SK-N-SH treated with all-trans-retinoic acid at 6 μM for 48 hours (cell line): ENCODE results near the gene MYRF.

Source experiments
- ATAC-seq: fragments of 200-7000 bp; cut with Tn5 transposase; 3 replicates; pipeline ENCODE4 v1.9.1; 2020; ENCODE audit warnings: mild to moderate bottlenecking, moderate library complexity
- ARNTL ChIP-seq: fragments of 450-650 bp; formaldehyde crosslinking; IDR thresholded peaks from 2 replicates; pipeline ENCODE4 v1.5.0; 2020; ENCODE audit warnings: low read depth, mild to moderate bottlenecking, moderate library complexity, borderline replicate concordance
- ESRRG ChIP-seq: fragments of 250-450 bp; sonication (Bioruptor Pico); IDR thresholded peaks from 2 replicates; pipeline ENCODE4 v1.6.1; 2021; ENCODE audit warnings: mild to moderate bottlenecking
- GLIS3 ChIP-seq: fragments of 250-450 bp; sonication (Bioruptor Pico); IDR thresholded peaks from 2 replicates; pipeline ENCODE4 v1.5.0; 2020; ENCODE audit warnings: mild to moderate bottlenecking, moderate library complexity
- OSR1 ChIP-seq: fragments of 250-450 bp; sonication (Bioruptor Pico); IDR thresholded peaks from 2 replicates; pipeline ENCODE4 v1.8.0; 2022; ENCODE audit warnings: moderate library complexity, mild to moderate bottlenecking, inconsistent platforms
- PPARA ChIP-seq: fragments of 250-450 bp; sonication (Bioruptor Pico); IDR thresholded peaks from 2 replicates; pipeline ENCODE4 v1.5.0; 2020; ENCODE audit warnings: mild to moderate bottlenecking, borderline replicate concordance
- RARB ChIP-seq: fragments of 250-450 bp; sonication (Bioruptor Pico); IDR thresholded peaks from 2 replicates; pipeline ENCODE4 v1.8.0; 2021; ENCODE audit warnings: mild to moderate bottlenecking, moderate library complexity
- SNAI2 ChIP-seq: fragments of 250-450 bp; sonication (Bioruptor Pico); IDR thresholded peaks from 2 replicates; pipeline ENCODE4 v1.5.0; 2020; ENCODE audit warnings: mild to moderate bottlenecking, moderate library complexity
- TCF4 ChIP-seq: fragments of 250-450 bp; sonication (Bioruptor Pico); IDR thresholded peaks from 2 replicates; pipeline ENCODE4 v1.8.0; 2021; ENCODE audit warnings: mild to moderate bottlenecking, moderate library complexity, borderline replicate concordance
- TOX ChIP-seq: fragments of 250-450 bp; sonication (Bioruptor Pico); IDR thresholded peaks from 2 replicates; pipeline ENCODE4 v1.8.0; 2021; ENCODE audit warnings: mild to moderate bottlenecking, moderate library complexity, borderline replicate concordance
- ZC3H10 ChIP-seq: fragments of 250-450 bp; sonication (Bioruptor Pico); IDR thresholded peaks from 2 replicates; pipeline ENCODE4 v1.5.1; 2021; ENCODE audit warnings: mild to moderate bottlenecking, moderate library complexity
- ZFP3 ChIP-seq: fragments of 250-450 bp; sonication (Bioruptor Pico); IDR thresholded peaks from 2 replicates; pipeline ENCODE4 v1.5.0; 2020; ENCODE audit warnings: mild to moderate bottlenecking, moderate library complexity
- ZFP30 ChIP-seq: fragments of 450-650 bp; formaldehyde crosslinking; IDR thresholded peaks from 2 replicates; pipeline ENCODE4 v1.5.0; 2022; ENCODE audit warnings: mild to moderate bottlenecking, moderate library complexity
- ZNF565 ChIP-seq: fragments of 450-650 bp; formaldehyde crosslinking; conservative IDR thresholded peaks from 2 replicates; pipeline ENCODE4 v1.5.0; 2020; ENCODE audit warnings: low read depth, mild to moderate bottlenecking, moderate library complexity
- ZNF70 ChIP-seq: fragments of 450-650 bp; formaldehyde crosslinking; IDR thresholded peaks from 2 replicates; pipeline ENCODE4 v1.5.0; 2020; ENCODE audit warnings: mild to moderate bottlenecking, moderate library complexity
- TF ChIP-seq, protein P1 (sequence below): fragments of 250-450 bp; sonication (Bioruptor Pico); IDR thresholded peaks from 2 replicates; pipeline ENCODE4 v1.8.0; 2021; ENCODE audit warnings: low read depth, mild to moderate bottlenecking, moderate library complexity, borderline replicate concordance
- TF ChIP-seq, protein P2 (sequence below): fragments of 250-450 bp; sonication (Bioruptor Pico); IDR thresholded peaks from 2 replicates; pipeline ENCODE4 v1.5.0; 2020; ENCODE audit warnings: mild to moderate bottlenecking, moderate library complexity
- TF ChIP-seq, protein P3 (sequence below): fragments of 250-450 bp; sonication (Bioruptor Pico); IDR thresholded peaks from 2 replicates; pipeline ENCODE4 v1.5.1; 2021; ENCODE audit warnings: mild to moderate bottlenecking, moderate library complexity
- TF ChIP-seq, protein P4 (sequence below): fragments of 250-450 bp; sonication (Bioruptor Pico); IDR thresholded peaks from 2 replicates; pipeline ENCODE4 v1.5.1; 2020; ENCODE audit warnings: low read depth, mild to moderate bottlenecking, moderate library complexity
- TF ChIP-seq, protein P5 (sequence below): fragments of 250-450 bp; sonication (Bioruptor Pico); IDR thresholded peaks from 2 replicates; pipeline ENCODE4 v1.8.0; 2020; ENCODE audit warnings: mild to moderate bottlenecking, moderate library complexity, borderline replicate concordance

MYRF gene

DNA sequence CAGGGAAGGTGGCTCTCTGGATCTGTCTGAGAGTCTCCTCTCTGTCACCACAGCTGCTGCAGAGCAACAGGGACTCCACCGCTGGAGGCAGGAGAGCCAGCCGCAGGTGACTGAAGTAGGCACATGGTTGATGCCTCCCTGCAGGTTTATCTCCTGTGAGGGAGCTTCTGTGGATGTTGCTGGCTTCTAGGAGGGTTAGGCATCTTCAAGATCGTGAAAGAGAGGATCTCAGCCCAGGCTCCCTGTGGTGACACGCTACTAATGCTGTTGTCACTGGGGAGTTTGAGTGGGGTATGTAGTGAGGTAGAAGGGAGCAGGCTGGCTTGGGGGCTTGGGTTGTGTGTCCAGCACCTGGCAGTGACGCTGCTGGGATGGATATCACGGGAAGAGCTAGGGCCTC lies 38.1 kb upstream of the MYRF start (continued):
- TF ChIP-seq TCF4 (CRISPR knock-in tag) = no peak

DNA sequence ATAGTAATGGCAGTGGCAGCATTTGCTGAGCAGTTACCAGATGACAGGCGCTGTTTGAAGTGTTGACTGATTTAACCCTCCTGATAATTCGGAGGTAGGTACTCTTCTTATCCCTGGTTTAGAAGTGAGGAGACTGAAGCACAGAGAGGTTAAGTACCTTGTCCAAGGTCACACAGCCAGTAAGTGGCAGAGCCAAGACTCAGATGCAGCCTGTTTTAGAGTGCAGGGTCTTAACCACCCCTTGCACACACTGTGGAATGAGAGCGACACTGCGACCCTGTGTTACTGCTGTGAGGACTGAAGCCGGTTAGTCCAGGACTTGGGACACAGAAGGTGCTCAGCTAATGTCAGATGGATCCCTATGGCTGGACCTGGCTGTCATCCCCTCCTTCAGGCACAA lies 37.5 kb upstream of the MYRF start:
- TF ChIP-seq ARNTL (CRISPR knock-in tag) (no peak), ZFP30 (no peak), RARB (CRISPR knock-in tag) (no peak), TCF4 (CRISPR knock-in tag) (no peak), TOX (CRISPR knock-in tag) (no peak), ZC3H10 (no peak), ZFP3 (CRISPR knock-in tag) (no peak), ZNF565 (CRISPR knock-in tag) (no peak), GLIS3 (no peak)
- TF ChIP-seq, protein P1, sequence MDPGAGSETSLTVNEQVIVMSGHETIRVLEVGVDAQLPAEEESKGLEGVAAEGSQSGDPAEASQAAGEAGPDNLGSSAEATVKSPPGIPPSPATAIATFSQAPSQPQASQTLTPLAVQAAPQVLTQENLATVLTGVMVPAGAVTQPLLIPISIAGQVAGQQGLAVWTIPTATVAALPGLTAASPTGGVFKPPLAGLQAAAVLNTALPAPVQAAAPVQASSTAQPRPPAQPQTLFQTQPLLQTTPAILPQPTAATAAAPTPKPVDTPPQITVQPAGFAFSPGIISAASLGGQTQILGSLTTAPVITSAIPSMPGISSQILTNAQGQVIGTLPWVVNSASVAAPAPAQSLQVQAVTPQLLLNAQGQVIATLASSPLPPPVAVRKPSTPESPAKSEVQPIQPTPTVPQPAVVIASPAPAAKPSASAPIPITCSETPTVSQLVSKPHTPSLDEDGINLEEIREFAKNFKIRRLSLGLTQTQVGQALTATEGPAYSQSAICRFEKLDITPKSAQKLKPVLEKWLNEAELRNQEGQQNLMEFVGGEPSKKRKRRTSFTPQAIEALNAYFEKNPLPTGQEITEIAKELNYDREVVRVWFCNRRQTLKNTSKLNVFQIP (CRISPR knock-in tag) = no peak
- TF ChIP-seq, protein P2, sequence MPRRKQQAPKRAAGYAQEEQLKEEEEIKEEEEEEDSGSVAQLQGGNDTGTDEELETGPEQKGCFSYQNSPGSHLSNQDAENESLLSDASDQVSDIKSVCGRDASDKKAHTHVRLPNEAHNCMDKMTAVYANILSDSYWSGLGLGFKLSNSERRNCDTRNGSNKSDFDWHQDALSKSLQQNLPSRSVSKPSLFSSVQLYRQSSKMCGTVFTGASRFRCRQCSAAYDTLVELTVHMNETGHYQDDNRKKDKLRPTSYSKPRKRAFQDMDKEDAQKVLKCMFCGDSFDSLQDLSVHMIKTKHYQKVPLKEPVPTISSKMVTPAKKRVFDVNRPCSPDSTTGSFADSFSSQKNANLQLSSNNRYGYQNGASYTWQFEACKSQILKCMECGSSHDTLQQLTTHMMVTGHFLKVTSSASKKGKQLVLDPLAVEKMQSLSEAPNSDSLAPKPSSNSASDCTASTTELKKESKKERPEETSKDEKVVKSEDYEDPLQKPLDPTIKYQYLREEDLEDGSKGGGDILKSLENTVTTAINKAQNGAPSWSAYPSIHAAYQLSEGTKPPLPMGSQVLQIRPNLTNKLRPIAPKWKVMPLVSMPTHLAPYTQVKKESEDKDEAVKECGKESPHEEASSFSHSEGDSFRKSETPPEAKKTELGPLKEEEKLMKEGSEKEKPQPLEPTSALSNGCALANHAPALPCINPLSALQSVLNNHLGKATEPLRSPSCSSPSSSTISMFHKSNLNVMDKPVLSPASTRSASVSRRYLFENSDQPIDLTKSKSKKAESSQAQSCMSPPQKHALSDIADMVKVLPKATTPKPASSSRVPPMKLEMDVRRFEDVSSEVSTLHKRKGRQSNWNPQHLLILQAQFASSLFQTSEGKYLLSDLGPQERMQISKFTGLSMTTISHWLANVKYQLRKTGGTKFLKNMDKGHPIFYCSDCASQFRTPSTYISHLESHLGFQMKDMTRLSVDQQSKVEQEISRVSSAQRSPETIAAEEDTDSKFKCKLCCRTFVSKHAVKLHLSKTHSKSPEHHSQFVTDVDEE = no peak
- TF ChIP-seq, all 23 proteins: peak for 0
- no peak for ATAC-seq

DNA sequence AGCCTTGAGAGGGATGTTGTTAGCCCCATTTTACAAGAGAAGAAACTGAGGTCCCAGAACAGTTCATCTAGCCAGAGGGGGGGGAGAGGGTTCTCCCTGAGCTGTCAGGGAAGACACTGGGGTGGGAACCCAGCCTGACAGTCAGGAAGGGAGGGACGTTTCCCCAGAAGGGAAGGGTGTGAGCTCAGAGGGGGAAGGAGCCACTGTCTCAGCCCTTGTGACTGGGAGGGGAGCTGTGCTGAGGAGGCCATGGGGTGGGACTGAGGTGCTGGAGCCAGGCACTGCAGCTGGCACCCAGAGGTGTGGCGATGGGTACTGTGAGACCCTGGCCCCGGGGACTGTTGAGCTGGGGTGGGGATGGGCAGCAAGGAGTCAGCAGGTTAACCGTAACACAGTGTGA lies 36.6 kb upstream of the MYRF start:
- ATAC-seq = no peak
- TF ChIP-seq, protein P3, sequence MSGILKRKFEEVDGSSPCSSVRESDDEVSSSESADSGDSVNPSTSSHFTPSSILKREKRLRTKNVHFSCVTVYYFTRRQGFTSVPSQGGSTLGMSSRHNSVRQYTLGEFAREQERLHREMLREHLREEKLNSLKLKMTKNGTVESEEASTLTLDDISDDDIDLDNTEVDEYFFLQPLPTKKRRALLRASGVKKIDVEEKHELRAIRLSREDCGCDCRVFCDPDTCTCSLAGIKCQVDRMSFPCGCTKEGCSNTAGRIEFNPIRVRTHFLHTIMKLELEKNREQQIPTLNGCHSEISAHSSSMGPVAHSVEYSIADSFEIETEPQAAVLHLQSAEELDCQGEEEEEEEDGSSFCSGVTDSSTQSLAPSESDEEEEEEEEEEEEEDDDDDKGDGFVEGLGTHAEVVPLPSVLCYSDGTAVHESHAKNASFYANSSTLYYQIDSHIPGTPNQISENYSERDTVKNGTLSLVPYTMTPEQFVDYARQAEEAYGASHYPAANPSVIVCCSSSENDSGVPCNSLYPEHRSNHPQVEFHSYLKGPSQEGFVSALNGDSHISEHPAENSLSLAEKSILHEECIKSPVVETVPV (CRISPR knock-in tag) = no peak
- TF ChIP-seq, protein P2 = no peak
- TF ChIP-seq SNAI2 (CRISPR knock-in tag) (no peak), ZFP3 (CRISPR knock-in tag) (no peak), PPARA (CRISPR knock-in tag) (no peak)
- TF ChIP-seq, all 23 proteins: peak for 0

DNA sequence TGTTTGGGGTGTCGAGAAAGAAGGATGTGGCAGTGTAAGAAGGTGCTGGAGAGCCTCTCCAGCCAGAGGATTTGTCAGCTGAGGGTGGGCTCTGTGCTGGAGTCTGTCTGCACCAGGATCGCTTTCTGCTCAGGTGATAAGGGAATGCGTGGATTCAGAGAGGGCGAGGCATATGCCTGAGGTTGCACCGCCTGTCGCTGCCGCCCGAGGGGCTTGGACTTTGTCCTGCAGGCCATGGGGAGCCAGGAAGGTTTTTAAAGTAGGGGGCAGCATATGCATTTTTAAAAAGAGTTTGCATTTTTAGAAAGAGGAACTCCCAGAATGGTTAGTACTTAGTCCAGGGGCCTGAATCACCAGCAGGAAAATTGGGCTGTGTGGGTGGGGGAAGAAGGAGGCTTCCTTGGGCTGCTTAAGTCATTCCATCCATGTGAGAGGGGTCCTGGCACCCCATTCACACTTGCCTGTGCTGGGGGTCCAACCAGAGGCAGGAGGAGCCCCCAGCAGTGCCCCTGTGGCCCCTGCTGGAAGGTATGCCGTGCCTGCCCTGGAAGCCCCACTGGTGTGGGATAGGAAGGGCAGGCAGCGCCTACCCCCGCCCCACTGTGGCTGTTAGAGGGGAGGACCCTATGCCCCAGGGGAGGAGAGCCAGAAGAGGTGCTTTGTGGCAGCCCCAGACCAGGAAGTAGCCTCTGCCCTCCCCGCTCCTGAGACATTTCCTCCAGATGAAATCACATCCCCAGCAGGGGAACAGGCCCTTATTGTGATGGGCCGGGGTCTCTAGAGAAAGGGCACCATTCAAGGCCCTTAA lies 35.8 kb upstream of the MYRF start:
- no peak for ATAC-seq
- TF ChIP-seq, protein P4, sequence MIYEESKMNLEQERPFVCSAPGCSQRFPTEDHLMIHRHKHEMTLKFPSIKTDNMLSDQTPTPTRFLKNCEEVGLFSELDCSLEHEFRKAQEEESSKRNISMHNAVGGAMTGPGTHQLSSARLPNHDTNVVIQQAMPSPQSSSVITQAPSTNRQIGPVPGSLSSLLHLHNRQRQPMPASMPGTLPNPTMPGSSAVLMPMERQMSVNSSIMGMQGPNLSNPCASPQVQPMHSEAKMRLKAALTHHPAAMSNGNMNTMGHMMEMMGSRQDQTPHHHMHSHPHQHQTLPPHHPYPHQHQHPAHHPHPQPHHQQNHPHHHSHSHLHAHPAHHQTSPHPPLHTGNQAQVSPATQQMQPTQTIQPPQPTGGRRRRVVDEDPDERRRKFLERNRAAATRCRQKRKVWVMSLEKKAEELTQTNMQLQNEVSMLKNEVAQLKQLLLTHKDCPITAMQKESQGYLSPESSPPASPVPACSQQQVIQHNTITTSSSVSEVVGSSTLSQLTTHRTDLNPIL (CRISPR knock-in tag) = no peak
- TF ChIP-seq ESRRG (CRISPR knock-in tag) (no peak), OSR1 (CRISPR knock-in tag) (no peak), ZNF70 (no peak), ZC3H10 (no peak), GLIS3 (no peak), RARB (CRISPR knock-in tag) (no peak), SNAI2 (CRISPR knock-in tag) (no peak)
- TF ChIP-seq, protein P5, sequence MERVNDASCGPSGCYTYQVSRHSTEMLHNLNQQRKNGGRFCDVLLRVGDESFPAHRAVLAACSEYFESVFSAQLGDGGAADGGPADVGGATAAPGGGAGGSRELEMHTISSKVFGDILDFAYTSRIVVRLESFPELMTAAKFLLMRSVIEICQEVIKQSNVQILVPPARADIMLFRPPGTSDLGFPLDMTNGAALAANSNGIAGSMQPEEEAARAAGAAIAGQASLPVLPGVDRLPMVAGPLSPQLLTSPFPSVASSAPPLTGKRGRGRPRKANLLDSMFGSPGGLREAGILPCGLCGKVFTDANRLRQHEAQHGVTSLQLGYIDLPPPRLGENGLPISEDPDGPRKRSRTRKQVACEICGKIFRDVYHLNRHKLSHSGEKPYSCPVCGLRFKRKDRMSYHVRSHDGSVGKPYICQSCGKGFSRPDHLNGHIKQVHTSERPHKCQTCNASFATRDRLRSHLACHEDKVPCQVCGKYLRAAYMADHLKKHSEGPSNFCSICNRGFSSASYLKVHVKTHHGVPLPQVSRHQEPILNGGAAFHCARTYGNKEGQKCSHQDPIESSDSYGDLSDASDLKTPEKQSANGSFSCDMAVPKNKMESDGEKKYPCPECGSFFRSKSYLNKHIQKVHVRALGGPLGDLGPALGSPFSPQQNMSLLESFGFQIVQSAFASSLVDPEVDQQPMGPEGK (CRISPR knock-in tag) = no peak
- TF ChIP-seq, protein P1 (CRISPR knock-in tag) = no peak
- TF ChIP-seq, protein P3 (CRISPR knock-in tag) = no peak
